Neuronal stem cell (in vitro differentiated cells): ENCODE measurements around the gene NPAS2.

Experiments
- DNase-seq: peaks from one replicate; pipeline ENCODE4 v3.0.0-alpha.2; 2013; ENCODE audit warnings: low spot score
- H2AFZ ChIP-seq: one replicate; pipeline ENCODE4 v1.6.1; 2013; ENCODE audit warnings: mild to moderate bottlenecking, low read length, inconsistent platforms
- H2AK5ac ChIP-seq: 2 replicates; pipeline ENCODE4 v1.6.1; 2013; ENCODE audit warnings: low read depth, mild to moderate bottlenecking, inconsistent platforms, low read length, moderate library complexity, mixed read lengths
- H2BK120ac ChIP-seq: 2 replicates; pipeline ENCODE4 v1.6.1; 2013; ENCODE audit warnings: low read depth, mild to moderate bottlenecking, inconsistent platforms, low read length, moderate library complexity, mixed read lengths
- H2BK12ac ChIP-seq: one replicate; pipeline ENCODE4 v1.6.1; 2013; ENCODE audit warnings: low read length, inconsistent platforms
- H2BK15ac ChIP-seq: 2 replicates; pipeline ENCODE4 v1.6.1; 2013; ENCODE audit warnings: mild to moderate bottlenecking, low read length, inconsistent platforms, mixed read lengths
- H2BK5ac ChIP-seq: one replicate; pipeline ENCODE4 v1.6.1; 2013; ENCODE audit warnings: inconsistent platforms, mild to moderate bottlenecking, low read length, moderate library complexity
- H3K14ac ChIP-seq: one replicate; pipeline ENCODE4 v1.6.1; 2013; ENCODE audit warnings: low read length, inconsistent platforms
- H3K18ac ChIP-seq: 2 replicates; pipeline ENCODE4 v1.6.1; 2013; ENCODE audit warnings: low read length, inconsistent platforms
- H3K23ac ChIP-seq: 2 replicates; pipeline ENCODE4 v1.6.1; 2013; ENCODE audit warnings: low read depth, mild to moderate bottlenecking, mixed read lengths, low read length, inconsistent platforms; ENCODE audit not compliant: poor library complexity
- H3K27ac ChIP-seq: replicated peaks from 3 replicates; pipeline ENCODE4 v1.5.1; 2013; ENCODE audit warnings: low read length, inconsistent platforms
- H3K27me3 ChIP-seq, 3 experiments: 2 replicates each; pipeline ENCODE4 v1.6.1; 2013; ENCODE audit warnings: low read length in 3 of 3, mild to moderate bottlenecking in 2 of 3, inconsistent platforms in 1 of 3, low read depth in 1 of 3, mixed read lengths in 1 of 3, moderate library complexity in 1 of 3; ENCODE audit not compliant: control insufficient read depth in 3 of 3, insufficient read depth in 3 of 3
- H3K36me3 ChIP-seq, 2 donors: replicated peaks in 1 of 2; 2 replicates each; pipeline ENCODE4 v1.6.1; 2013; ENCODE audit warnings: low read length in 2 of 2; ENCODE audit not compliant: control insufficient read depth in 2 of 2, insufficient read depth in 2 of 2
- H3K4ac ChIP-seq: 2 replicates; pipeline ENCODE4 v1.6.1; 2013; ENCODE audit warnings: inconsistent platforms, mild to moderate bottlenecking, low read length, moderate library complexity
- H3K4me1 ChIP-seq, 2 donors: 1 replicate in 1 of 2; 2 replicates in 1 of 2; pipeline ENCODE4 v1.6.1; 2013; ENCODE audit warnings: low read length in 2 of 2, low read depth in 1 of 2; ENCODE audit not compliant: control insufficient read depth in 2 of 2, insufficient read depth in 1 of 2
- H3K4me2 ChIP-seq: one replicate; pipeline ENCODE4 v1.6.1; 2013; ENCODE audit warnings: mild to moderate bottlenecking, low read length, inconsistent platforms; ENCODE audit not compliant: insufficient read depth, poor library complexity, severe bottlenecking
- H3K4me3 ChIP-seq, 2 donors: 2 replicates each; pipeline ENCODE4 v1.5.1; 2013; ENCODE audit warnings: low read length in 2 of 2, mild to moderate bottlenecking in 2 of 2, inconsistent platforms in 1 of 2, moderate library complexity in 1 of 2
- H3K79me1 ChIP-seq: one replicate; pipeline ENCODE4 v1.6.1; 2013; ENCODE audit warnings: low read depth, mild to moderate bottlenecking, inconsistent platforms, low read length, moderate library complexity
- H3K9ac ChIP-seq: one replicate; pipeline ENCODE4 v1.6.1; 2013; ENCODE audit warnings: mild to moderate bottlenecking, low read depth, low read length, inconsistent platforms; ENCODE audit not compliant: poor library complexity
- H3K9me3 ChIP-seq, 2 donors: replicated peaks in 1 of 2; 2 replicates each; pipeline versions ENCODE3 to v1.6.1; 2013; ENCODE audit warnings: low read length in 2 of 2, mild to moderate bottlenecking in 2 of 2, inconsistent platforms in 1 of 2, low read depth in 1 of 2, mixed read lengths in 1 of 2, moderate library complexity in 1 of 2; ENCODE audit not compliant: control insufficient read depth in 2 of 2, insufficient read depth in 1 of 2
- H4K8ac ChIP-seq: one replicate; pipeline ENCODE4 v1.6.1; 2013; ENCODE audit warnings: low read depth, mild to moderate bottlenecking, inconsistent platforms, low read length, moderate library complexity
- H4K91ac ChIP-seq: one replicate; pipeline ENCODE4 v1.6.1; 2013; ENCODE audit warnings: low read length, low read depth, mild to moderate bottlenecking, inconsistent platforms; ENCODE audit not compliant: poor library complexity
- WGBS, 2 donors: extraction: QIAGEN DNeasy Blood & Tissue Kit; methylation state at CpG; one replicate each; pipeline ENCODE4 v1.1.7; 2013; ENCODE audit warnings: missing lambda C conversion rate in 2 of 2, mixed read lengths in 1 of 2; ENCODE audit not compliant: insufficient read length in 2 of 2, insufficient replicate concordance in 1 of 2; ENCODE audit errors: extremely low coverage in 2 of 2; 5-methylcytosine and 5-hydroxymethylcytosine counted together

NPAS2 gene

GRCh38 chr2:100823665-100824438 is 3.9 kb downstream of the NPAS2 start:
- Histone ChIP-seq H3K4me1 (peaks cover 0 to 5% of the 10 kb centered on the region in 2 donors), H2BK5ac (no peak overlapping the region), H3K4me3 (no peak overlapping the region), H3K79me1 (no peaks in the 10 kb centered on the region), H3K14ac (no peak overlapping the region), H3K4ac (no peak overlapping the region), H3K9me3 (no peaks in the 10 kb centered on the region), H2BK15ac (no peak overlapping the region), H3K23ac (no peak overlapping the region), H3K36me3 (no peaks in the 10 kb centered on the region), H3K27ac (no peak overlapping the region), H2AK5ac (no peak overlapping the region), H4K8ac (no peak overlapping the region), H2AFZ (no peak overlapping the region), H3K18ac (no peak overlapping the region), H2BK120ac (no peak overlapping the region), H3K4me2 (no peak overlapping the region), H3K9ac (no peak overlapping the region), H2BK12ac (no peak overlapping the region), H3K27me3 (peaks cover 12 to 57% (median 29%) of the 10 kb centered on the region in 3 experiments), H4K91ac (no peak overlapping the region)
- no peak for DNase-seq
- no CpG with 5 or more reads among the region's 6 CpGs for WGBS, 2 donors

GRCh38 chr2:100824842-100825241 is 4.9 kb downstream of the NPAS2 start:
- no CpG with 5 or more reads among the region's 5 CpGs for WGBS, 2 donors
- Histone ChIP-seq H3K4ac (no peak overlapping the region), H3K4me1 (peaks cover 0 to 5% of the 10 kb centered on the region in 2 donors), H2BK12ac (no peak overlapping the region), H2BK5ac (no peak overlapping the region), H2BK15ac (no peak overlapping the region), H4K91ac (no peak overlapping the region), H2BK120ac (no peak overlapping the region), H2AK5ac (no peak overlapping the region), H3K79me1 (no peaks in the 10 kb centered on the region), H3K4me3 (no peak overlapping the region), H3K27ac (no peak overlapping the region), H3K9me3 (no peaks in the 10 kb centered on the region), H4K8ac (no peak overlapping the region), H2AFZ (no peak overlapping the region), H3K9ac (no peak overlapping the region), H3K23ac (no peak overlapping the region), H3K36me3 (no peaks in the 10 kb centered on the region), H3K14ac (no peak overlapping the region), H3K4me2 (no peak overlapping the region), H3K18ac (no peak overlapping the region), H3K27me3 (peaks cover 9 to 50% (median 22%) of the 10 kb centered on the region in 3 experiments)
- no peak for DNase-seq

GRCh38 chr2:100826494-100826893 is 6.6 kb downstream of the NPAS2 start:
- Histone ChIP-seq H3K4me1 (no peaks in the 10 kb centered on the region), H3K23ac (no peak overlapping the region), H3K18ac (no peak overlapping the region), H2BK120ac (no peak overlapping the region), H3K9ac (no peak overlapping the region), H2BK15ac (no peak overlapping the region), H3K4me2 (no peak overlapping the region), H3K14ac (no peak overlapping the region), H3K27me3 (peaks cover 0 to 37% (median 9%) of the 10 kb centered on the region in 3 experiments), H3K79me1 (no peaks in the 10 kb centered on the region), H2AK5ac (no peak overlapping the region), H4K91ac (no peak overlapping the region), H2BK12ac (no peak overlapping the region), H3K4me3 (no peak overlapping the region), H4K8ac (no peak overlapping the region), H3K4ac (no peak overlapping the region), H2AFZ (no peak overlapping the region), H3K27ac (no peak overlapping the region), H3K36me3 (no peaks in the 10 kb centered on the region), H3K9me3 (no peaks in the 10 kb centered on the region), H2BK5ac (no peak overlapping the region)
- no peak for DNase-seq
- WGBS, 2 donors, result no CpG with 5 or more reads among the region's 2 CpGs

- no peak overlapping the region for H3K4me2 ChIP-seq
- H3K4ac ChIP-seq, result no peak overlapping the region
- H2BK12ac ChIP-seq, result no peak overlapping the region
- H4K91ac ChIP-seq, result no peak overlapping the region
- H2AFZ ChIP-seq, result no peak overlapping the region
- H3K4me3 ChIP-seq, result no peak overlapping the region
- no peaks in the 10 kb centered on the region for H3K4me1 ChIP-seq
- no peak overlapping the region for H3K27ac ChIP-seq
- no peak overlapping the region for H2BK15ac ChIP-seq
- DNase-seq, result no peak
- no peak overlapping the region for H3K18ac ChIP-seq
- no peak overlapping the region for H4K8ac ChIP-seq
- no peak overlapping the region for H2BK5ac ChIP-seq
- no peak overlapping the region for H3K14ac ChIP-seq
- no peaks in the 10 kb centered on the region for H3K9me3 ChIP-seq
- no peak overlapping the region for H2AK5ac ChIP-seq
- no peak overlapping the region for H3K9ac ChIP-seq
- WGBS, 2 donors, result no CpG with 5 or more reads among the region's 9 CpGs
- H3K79me1 ChIP-seq, result no peaks in the 10 kb centered on the region
- peaks cover 0 to 3% (median 0%) of the 10 kb centered on the region in 3 experiments for H3K27me3 ChIP-seq
- H3K36me3 ChIP-seq, result no peaks in the 10 kb centered on the region
- H2BK120ac ChIP-seq, result no peak overlapping the region
- H3K23ac ChIP-seq, result no peak overlapping the region
Measured at GRCh38 chr2:100831158-100831750, 11.3 kb downstream of the NPAS2 start.
